Peyer's patch (tissue), 4 donors: ENCODE data around the gene PROM1.

Source experiments
- CTCF ChIP-seq, 6 experiments: fragments of 450-650 bp in 4 of 6; fragments of 200-600 bp in 2 of 6; sonication (generic) in 1 of 6; IDR thresholded peaks; one replicate each; pipeline ENCODE4 v1.5.1; 2017 to 2019; ENCODE audit warnings: antibody characterized with exemption in 6 of 6, mild to moderate bottlenecking in 3 of 6, moderate library complexity in 1 of 6
- POLR2A ChIP-seq, 2 donors: fragments of 450-650 bp; IDR thresholded peaks; one replicate each; pipeline ENCODE4 v1.5.1; 2017; ENCODE audit warnings: antibody characterized with exemption in 2 of 2, mild to moderate bottlenecking in 2 of 2, moderate library complexity in 2 of 2

GRCh38 chr4:16119981-16120380, 36.2 kb upstream of the PROM1 start:
- TF ChIP-seq CTCF (IDR thresholded peaks at IDR 0.05) = no peak
- TF ChIP-seq POLR2A (IDR thresholded peaks at IDR 0.05) = no peak
